ENCODE measurements around the gene CLDND2. TPM values are rescaled to one million over a fixed set of nuclear protein-coding genes. Genes with fewer than 3 reads are reported as not detected.

The CLDND2 gene
- not detected in 2 replicates for total RNA-seq

DNA sequence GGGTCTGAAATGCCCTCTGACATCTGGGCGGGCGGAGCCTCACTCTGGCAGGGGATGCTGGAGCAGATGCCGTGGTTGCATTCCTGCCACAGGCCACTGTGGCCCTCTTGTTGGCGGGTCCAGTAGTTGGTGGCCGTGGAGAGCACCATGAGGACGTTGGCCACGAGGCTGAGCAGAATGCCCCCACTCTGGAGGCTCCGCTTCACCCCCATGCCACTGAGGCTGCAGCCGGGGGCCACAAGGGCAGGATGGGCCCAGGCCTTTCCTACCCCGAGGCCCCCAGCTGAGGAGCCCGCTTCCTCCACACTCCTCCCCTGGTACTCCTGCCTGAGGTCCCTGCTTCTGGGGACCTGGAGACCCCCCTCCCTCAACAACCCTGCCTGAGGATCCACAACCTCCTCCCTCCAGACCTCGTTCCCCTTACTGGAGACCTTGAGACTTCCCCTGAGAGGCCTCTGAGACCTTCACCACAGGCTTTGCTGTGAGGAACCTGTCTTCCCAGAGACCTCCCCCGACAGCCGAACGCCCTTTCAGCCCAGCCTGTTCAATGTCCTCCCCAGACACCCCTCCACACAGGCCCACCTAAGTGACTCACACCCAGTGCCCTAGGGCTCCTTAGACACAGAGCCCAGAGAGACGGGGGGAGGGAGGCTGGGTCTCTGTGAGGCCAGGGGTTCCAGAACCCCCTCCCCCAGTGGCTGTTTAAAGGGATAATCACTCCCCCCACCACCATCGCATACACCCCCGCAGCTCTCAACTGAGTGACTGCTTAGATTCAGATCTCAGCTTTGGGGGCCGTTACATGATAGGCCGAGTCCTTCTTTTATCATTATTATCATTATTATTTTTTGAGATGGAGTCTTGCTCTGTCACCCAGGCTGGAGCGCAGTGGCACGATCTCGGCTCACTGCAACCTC lies at the start of gene CLDND2:
TSS of gene CLDND2 (minus strand) at position 638 of the 917 bp plus-strand sequence. CDS start at position 212, 426 bp downstream.

DNA sequence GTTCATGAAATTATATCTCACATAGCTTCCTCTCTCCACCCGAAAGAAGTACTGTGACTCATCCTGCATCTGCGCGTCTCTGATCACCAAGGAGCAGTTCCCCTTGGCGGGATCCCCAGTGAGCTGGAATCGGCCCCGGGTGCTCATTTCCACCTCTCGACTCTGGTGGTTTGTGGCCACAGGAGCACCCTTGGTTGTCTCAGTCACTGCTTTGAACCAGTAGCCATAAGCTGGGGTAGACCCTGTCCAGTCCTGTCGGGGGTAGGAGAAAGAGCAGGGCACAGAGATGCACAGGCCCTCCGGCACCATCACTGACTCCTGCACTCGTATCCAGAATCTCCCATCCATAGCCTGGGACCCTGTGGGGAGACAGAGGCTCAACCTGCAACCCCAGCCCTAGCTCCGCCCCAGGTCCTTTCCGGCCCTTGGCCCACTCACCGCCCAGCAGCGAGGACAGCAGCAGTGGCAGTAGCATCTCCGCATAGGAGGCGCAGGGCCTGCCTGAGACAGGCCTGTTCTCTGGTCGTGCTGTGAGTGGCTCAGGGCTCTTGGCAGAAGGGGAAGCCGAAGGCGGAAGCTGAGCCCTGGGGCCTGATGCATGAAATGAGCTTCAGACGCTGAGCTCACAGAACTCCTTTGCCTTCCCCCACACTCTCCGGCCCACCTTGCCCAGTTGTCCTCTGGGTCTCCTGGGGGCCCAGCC lies 48.5 kb upstream of the CLDND2 start, which contains the start of gene SIGLEC10:
TSS of gene SIGLEC10 (minus strand) at position 536 of the 703 bp plus-strand sequence. CDS start at position 475, 61 bp downstream.

GRCh38 chr19:51387924-51388389 lies 19.2 kb upstream of the CLDND2 start, which contains the start of gene LIM2:
LIM2 (minus strand) TSS chr19:51387974; CDS start chr19:51387443, 531 bp downstream.

GRCh38 chr19:51372649-51373504 lies 4.1 kb upstream of the CLDND2 start, which contains the start of gene NKG7:
NKG7 (minus strand) TSS chr19:51372654; CDS start chr19:51372535, 119 bp downstream.

DNA sequence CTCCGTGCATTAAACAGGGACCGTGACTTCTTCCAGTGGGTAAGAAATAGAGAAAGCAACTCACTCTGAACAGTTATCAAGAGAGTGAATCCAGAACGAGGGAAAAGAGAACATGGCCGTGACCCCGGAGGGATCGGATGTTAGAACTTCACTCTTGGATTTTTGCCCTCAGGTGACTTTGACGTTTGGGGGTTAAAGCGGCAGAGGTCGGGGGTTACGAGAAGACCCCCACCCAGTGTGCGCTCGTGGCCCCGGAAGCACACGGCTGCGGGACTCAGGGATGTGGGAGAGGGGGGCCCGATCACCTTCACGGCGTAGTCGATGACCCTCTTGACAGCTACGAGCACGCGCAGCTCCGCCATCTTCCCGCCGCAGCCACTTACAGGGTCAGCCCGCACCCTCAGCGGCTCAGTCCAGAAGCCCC lies 2.8 kb downstream of the CLDND2 start, which contains the start of gene ETFB:
TSS of gene ETFB (minus strand) at position 424 of the 424 bp plus-strand sequence. CDS start at position 362, 62 bp downstream.

DNA sequence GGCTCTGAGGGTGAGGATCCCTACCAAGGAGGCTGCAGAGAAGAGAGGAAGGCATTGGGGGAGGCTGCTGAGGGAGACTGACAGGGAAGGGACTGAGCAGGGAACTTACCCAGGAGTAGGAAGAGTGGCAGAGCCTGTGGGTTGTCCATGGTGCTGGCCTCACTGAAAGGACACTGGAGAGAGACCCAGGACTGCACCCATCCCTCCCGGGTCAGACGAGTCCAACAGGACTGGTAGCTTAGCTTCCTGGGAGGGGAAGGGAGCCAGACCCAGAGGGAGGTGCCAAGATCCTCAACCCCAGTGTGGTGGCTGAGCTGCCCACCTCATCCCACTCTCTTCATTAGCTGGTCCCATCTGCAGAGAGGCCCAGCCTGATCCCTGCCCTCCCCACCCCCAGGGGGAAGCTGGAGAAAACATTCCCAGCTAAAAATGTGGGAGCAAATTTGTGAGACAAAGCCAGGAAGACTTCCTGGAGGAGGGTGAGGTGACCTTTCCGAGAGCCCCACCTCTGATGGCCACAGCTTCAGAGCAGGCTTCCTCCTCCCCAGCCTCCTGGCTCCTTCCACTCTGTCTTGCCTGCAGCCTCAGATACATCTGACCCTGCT lies 26.7 kb downstream of the CLDND2 start, which contains the start of gene VSIG10L:
TSS of gene VSIG10L (minus strand) at position 164 of the 605 bp plus-strand sequence. CDS start at position 149, 15 bp downstream.

Other genes with a start within 250 kb of the CLDND2 start
- not detected in 2 replicates for gene SIGLEC9, start 244.1 kb downstream of the CLDND2 start, total RNA-seq
- not detected in 2 replicates for gene SIGLEC7, start 226.7 kb downstream of the CLDND2 start, total RNA-seq
- gene CD33, start 143.9 kb downstream of the CLDND2 start, total RNA-seq: not detected in 2 replicates
- not detected in 2 replicates for gene SIGLECL1, start 117.9 kb downstream of the CLDND2 start, total RNA-seq
- 0.05 TPM in 1 of 2 replicates, not detected in the other for gene IGLON5, start 57.4 kb downstream of the CLDND2 start, total RNA-seq
- gene VSIG10L, start 26.9 kb downstream of the CLDND2 start, total RNA-seq: 0.89 and 1.4 TPM in 2 replicates
- 58.8 and 149 TPM in 2 replicates for gene ETFB, start 2.6 kb downstream of the CLDND2 start, total RNA-seq
- gene NKG7, start 3.7 kb upstream of the CLDND2 start, total RNA-seq: not detected in 2 replicates
- not detected in 2 replicates for gene LIM2, start 19.0 kb upstream of the CLDND2 start, total RNA-seq
- not detected in 2 replicates for gene C19orf84, start 21.6 kb upstream of the CLDND2 start, total RNA-seq
- not detected in 2 replicates for gene SIGLEC10, start 48.6 kb upstream of the CLDND2 start, total RNA-seq
- gene SIGLEC8, start 89.5 kb upstream of the CLDND2 start, total RNA-seq: not detected in 2 replicates
- not detected in 2 replicates for gene CEACAM18, start 109.5 kb upstream of the CLDND2 start, total RNA-seq
- not detected in 2 replicates for gene SIGLEC12, start 132.8 kb upstream of the CLDND2 start, total RNA-seq
- not detected in 2 replicates for gene SIGLEC6, start 162.7 kb upstream of the CLDND2 start, total RNA-seq
- 7.7 and 29.9 TPM in 2 replicates for gene ZNF175, start 202.3 kb upstream of the CLDND2 start, total RNA-seq